Keratinocyte (primary cell): ENCODE data around the gene KLHL25.

ENCODE experiments used
- CTCF ChIP-seq, 3 experiments: IDR thresholded peaks in 1 of 3; conservative IDR thresholded peaks in 1 of 3; optimal IDR thresholded peaks in 1 of 3; 2 replicates in 2 of 3; 3 replicates in 1 of 3; pipeline versions ENCODE3 to v1.5.1; 2011; ENCODE audit warnings: low read length in 3 of 3, mild to moderate bottlenecking in 3 of 3, moderate library complexity in 2 of 3, control low read depth in 1 of 3, inconsistent platforms in 1 of 3; ENCODE audit not compliant: insufficient read depth in 2 of 3; ENCODE audit errors: extremely low read depth in 1 of 3
- EZH2 ChIP-seq: IDR thresholded peaks from one replicate; pipeline ENCODE4 v1.6.1; 2012; ENCODE audit warnings: inconsistent platforms, mild to moderate bottlenecking, low read length, moderate library complexity

DNA sequence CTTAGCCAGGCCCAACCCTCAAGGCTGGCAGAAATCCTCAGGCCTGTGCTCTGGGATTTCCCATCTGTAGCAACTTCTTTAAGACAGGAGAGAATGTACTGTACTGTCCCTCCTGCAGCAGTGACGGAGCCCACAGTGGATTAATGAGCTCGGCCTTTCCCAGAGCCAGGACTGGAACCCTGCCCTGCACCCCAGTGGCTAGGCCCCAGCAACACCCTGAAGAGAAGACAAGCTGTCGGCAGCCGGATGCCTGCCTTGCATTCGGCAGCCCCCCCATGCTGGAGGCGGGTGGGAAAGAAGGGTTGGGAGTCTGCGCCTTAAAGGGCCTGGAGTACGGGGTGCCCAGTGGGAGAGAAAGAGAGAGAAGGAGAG lies 32.0 kb downstream of the KLHL25 start:
- TF ChIP-seq CTCF (optimal IDR thresholded peaks at IDR 0.05 in 1 of 3, IDR thresholded peaks at IDR 0.05 in 1 of 3, conservative IDR thresholded peaks at IDR 0.05 in 1 of 3; ENCODE audit: extremely low read depth in 1 of 3, insufficient read depth in 2 of 3, low read length in 3 of 3) (no peak), EZH2 (no peak)
